Large intestine (tissue), 3 donors: ENCODE results near the gene ACTA1. TPM values are rescaled to one million over a fixed set of nuclear protein-coding genes. Genes with fewer than 3 reads are reported as not detected.
A peak's percentile ranks its signal among the peaks of the same experiment; 100 is the strongest.
"Not testable (repeated sequence)": the region's sequence is repeated elsewhere in the genome, so short reads cannot be mapped to it uniquely, and the experiment has no call there.

Experiments used
- DNase-seq, 2 donors: peaks; one replicate each; pipeline versions ENCODE4 v3.0.0 to v3.0.0-alpha.2; 2013
- H3K27ac ChIP-seq: one replicate; pipeline ENCODE4 v1.5.1; 2013; ENCODE audit warnings: low read length
- H3K27me3 ChIP-seq: 2 replicates; pipeline ENCODE4 v1.6.1; 2013; ENCODE audit warnings: low read length; ENCODE audit not compliant: control insufficient read depth, insufficient read depth
- H3K36me3 ChIP-seq: 2 replicates; pipeline ENCODE4 v1.6.1; 2013; ENCODE audit warnings: low read length; ENCODE audit not compliant: control insufficient read depth, insufficient read depth
- H3K4me1 ChIP-seq: one replicate; pipeline ENCODE4 v1.6.1; 2013; ENCODE audit warnings: low read length; ENCODE audit not compliant: control insufficient read depth, insufficient read depth
- H3K4me3 ChIP-seq: one replicate; pipeline ENCODE4 v1.5.1; 2013; ENCODE audit warnings: low read length
- H3K9me3 ChIP-seq: one replicate; pipeline ENCODE4 v1.6.1; 2013; ENCODE audit warnings: mild to moderate bottlenecking, low read depth, low read length, moderate library complexity; ENCODE audit not compliant: control insufficient read depth
- WGBS: methylation state at CpG from one replicate; pipeline ENCODE4 v1.1.5; 2013; ENCODE audit warnings: low lambda C conversion rate; ENCODE audit not compliant: insufficient coverage; 5-methylcytosine and 5-hydroxymethylcytosine counted together
- polyA plus RNA-seq: library from polyadenylated mRNA; unstranded; fragments of 120-200 nt; gene quantifications from one replicate; pipeline ENCODE4 v1.2.1, GENCODE V29; 2013

Gene ACTA1
- polyA plus RNA-seq, 1 donor = 13.2 TPM

- H3K9me3 ChIP-seq = peaks cover 11% of the 10 kb centered on the region
- whole genome bisulfite sequencing = 0% methylated on average over 2 of the region's 16 CpGs
- peak; percentile 54 to 60 for DNase-seq
- H3K4me1 ChIP-seq = peaks cover 11% of the 10 kb centered on the region
- H3K27ac ChIP-seq = no peak overlapping the region
- H3K27me3 ChIP-seq = peaks cover 84% of the 10 kb centered on the region
- no peaks in the 10 kb centered on the region for H3K36me3 ChIP-seq
- H3K4me3 ChIP-seq = no peak overlapping the region
Measured at GRCh38 chr1:229430761-229431283, 3.1 kb downstream of the ACTA1 start.

- Histone ChIP-seq H3K4me3 (no peak overlapping the region), H3K27ac (no peak overlapping the region), H3K27me3 (peaks cover 60% of the 10 kb centered on the region), H3K4me1 (peaks cover 11% of the 10 kb centered on the region), H3K9me3 (peaks cover 7% of the 10 kb centered on the region), H3K36me3 (no peaks in the 10 kb centered on the region)
- DNase-seq = no peak
- no CpG with 5 or more reads among the region's 3 CpGs for WGBS
Measured at GRCh38 chr1:229428256-229428655, 5.6 kb downstream of the ACTA1 start.

GRCh38 chr1:229427572-229427971 is 6.3 kb downstream of the ACTA1 start:
- H3K27me3 ChIP-seq = peaks cover 54% of the 10 kb centered on the region
- no peak overlapping the region for H3K4me3 ChIP-seq
- WGBS = no CpG with 5 or more reads among the region's 3 CpGs
- H3K9me3 ChIP-seq = peaks cover 3% of the 10 kb centered on the region
- H3K36me3 ChIP-seq = no peaks in the 10 kb centered on the region
- peaks cover 11% of the 10 kb centered on the region for H3K4me1 ChIP-seq
- DNase-seq = no peak
- H3K27ac ChIP-seq = no peak overlapping the region

GRCh38 chr1:229425564-229426159 is 8.2 kb downstream of the ACTA1 start:
- H3K9me3 ChIP-seq = no peaks in the 10 kb centered on the region
- no CpG with 5 or more reads among the region's 2 CpGs for WGBS
- peaks cover 2% of the 10 kb centered on the region for H3K4me1 ChIP-seq
- DNase-seq = no peak
- H3K27me3 ChIP-seq = peaks cover 35% of the 10 kb centered on the region
- no peak overlapping the region for H3K4me3 ChIP-seq
- H3K27ac ChIP-seq = no peak overlapping the region
- H3K36me3 ChIP-seq = no peaks in the 10 kb centered on the region

GRCh38 chr1:229420765-229421164 is 13.1 kb downstream of the ACTA1 start:
- Histone ChIP-seq H3K9me3 (no peaks in the 10 kb centered on the region), H3K4me3 (no peak overlapping the region), H3K27ac (no peak overlapping the region), H3K27me3 (peaks cover 3% of the 10 kb centered on the region), H3K4me1 (no peaks in the 10 kb centered on the region), H3K36me3 (no peaks in the 10 kb centered on the region)
- no peak for DNase-seq
- WGBS = no CpG with 5 or more reads among the region's 7 CpGs

GRCh38 chr1:229420224-229420623 is 13.7 kb downstream of the ACTA1 start:
- no peak for DNase-seq
- H3K9me3 ChIP-seq = no peaks in the 10 kb centered on the region
- H3K4me1 ChIP-seq = no peaks in the 10 kb centered on the region
- no peak overlapping the region for H3K4me3 ChIP-seq
- no peak overlapping the region for H3K27ac ChIP-seq
- WGBS = 100% methylated on average over 1 of the region's 11 CpGs
- H3K27me3 ChIP-seq = peaks cover 3% of the 10 kb centered on the region
- no peaks in the 10 kb centered on the region for H3K36me3 ChIP-seq

GRCh38 chr1:229418586-229418985 is 15.3 kb downstream of the ACTA1 start:
- not testable (repeated sequence) for H3K9me3 ChIP-seq, H3K36me3 ChIP-seq, H3K27me3 ChIP-seq, H3K4me3 ChIP-seq, H3K4me1 ChIP-seq, DNase-seq, H3K27ac ChIP-seq
- no CpG with 5 or more reads among the region's 6 CpGs for WGBS

GRCh38 chr1:229412810-229413209 is 21.1 kb downstream of the ACTA1 start:
- no CpG with 5 or more reads among the region's 5 CpGs for WGBS
- H3K27me3 ChIP-seq = peaks cover 36% of the 10 kb centered on the region
- H3K27ac ChIP-seq, DNase-seq, H3K9me3 ChIP-seq, H3K36me3 ChIP-seq, H3K4me3 ChIP-seq: not testable (repeated sequence)
- peaks cover 24% of the 10 kb centered on the region for H3K4me1 ChIP-seq

GRCh38 chr1:229412056-229412455 is 21.8 kb downstream of the ACTA1 start:
- Histone ChIP-seq H3K4me1 (peaks cover 29% of the 10 kb centered on the region), H3K27me3 (peaks cover 43% of the 10 kb centered on the region), H3K4me3 (no peak overlapping the region), H3K36me3 (no peaks in the 10 kb centered on the region), H3K27ac (no peak overlapping the region), H3K9me3 (peaks cover 7% of the 10 kb centered on the region)
- WGBS = no CpG with 5 or more reads among the region's 7 CpGs
- DNase-seq = no peak

- Histone ChIP-seq H3K4me3 (no peak overlapping the region), H3K27ac (no peak overlapping the region), H3K4me1 (peaks cover 29% of the 10 kb centered on the region), H3K36me3 (no peaks in the 10 kb centered on the region), H3K9me3 (peaks cover 7% of the 10 kb centered on the region), H3K27me3 (peaks cover 49% of the 10 kb centered on the region)
- WGBS = 80% methylated on average over 1 of the region's 11 CpGs
- DNase-seq = no peak
Measured at GRCh38 chr1:229411434-229412055, 22.3 kb downstream of the ACTA1 start.
